HG03460 (cell line): ENCODE results near the gene OR51E2.
A peak's percentile ranks its signal among the peaks of the same experiment; 100 is the strongest.

ENCODE experiments used
- ATAC-seq: cut with Tn5 transposase; IDR thresholded peaks from one replicate; pipeline ENCODE4 v1.9.1; 2021; ENCODE audit not compliant: unreplicated experiment

Gene OR51E2

GRCh38 chr11:4664183-4664582 is 33.5 kb downstream of the OR51E2 start:
- ATAC-seq = no peak

GRCh38 chr11:4662876-4663275 is 34.8 kb downstream of the OR51E2 start:
- no peak for ATAC-seq

GRCh38 chr11:4658629-4659445 is 38.8 kb downstream of the OR51E2 start:
- no peak for ATAC-seq

GRCh38 chr11:4654635-4655369 is 42.9 kb downstream of the OR51E2 start:
- ATAC-seq = no peak

GRCh38 chr11:4647766-4648165 is 49.9 kb downstream of the OR51E2 start:
- ATAC-seq = no peak

- ATAC-seq = no peak
Observed at GRCh38 chr11:4645974-4646373, 51.7 kb downstream of the OR51E2 start.

- no peak for ATAC-seq
Observed at GRCh38 chr11:4644233-4644632, 53.4 kb downstream of the OR51E2 start.

- ATAC-seq = no peak
Observed at GRCh38 chr11:4643682-4644081, 54.0 kb downstream of the OR51E2 start, which contains the start of gene OR51E1. OR51E1 (plus strand) TSS chr11:4643982; CDS start chr11:4652527, 8,545 bp downstream.

GRCh38 chr11:4643076-4643475 is 54.6 kb downstream of the OR51E2 start:
- ATAC-seq = no peak

- no peak for ATAC-seq
Observed at GRCh38 chr11:4642043-4642442, 55.6 kb downstream of the OR51E2 start.

- ATAC-seq = no peak
Observed at GRCh38 chr11:4641501-4641900, 56.2 kb downstream of the OR51E2 start.

- no peak for ATAC-seq
Observed at GRCh38 chr11:4639931-4640330, 57.7 kb downstream of the OR51E2 start.

GRCh38 chr11:4637662-4638047 is 60.0 kb downstream of the OR51E2 start:
- no peak for ATAC-seq

GRCh38 chr11:4636962-4637661 is 60.5 kb downstream of the OR51E2 start, which contains the start of gene OR51D1:
OR51D1 (plus strand) TSS chr11:4637477; CDS start chr11:4639791, 2,314 bp downstream.
- peak; percentile 99 for ATAC-seq

GRCh38 chr11:4636136-4636535 is 61.5 kb downstream of the OR51E2 start:
- no peak for ATAC-seq
